Measurements from ENCODE around the gene C13orf42.

GRCh38 chr13:51101636-51102235, 9.3 kb downstream of the C13orf42 start:
- TF ChIP-seq CTCF (IDR thresholded peaks at IDR 0.05) = no peak
- TF ChIP-seq POLR2A (IDR thresholded peaks at IDR 0.05) = no peak
